HepG2 (cell line): ENCODE results near the gene SLC28A3. TPM values are rescaled to one million over a fixed set of nuclear protein-coding genes. Genes with fewer than 3 reads are reported as not detected.

Experiments
- ATAC-seq: fragments of 200-7000 bp; cut with Tn5 transposase; 3 replicates; pipeline ENCODE4 v1.9.1; 2020; ENCODE audit warnings: mild to moderate bottlenecking, moderate library complexity
- BruUV-seq: library from RNA; stranded (reverse); fragments of 400-500 nt; replicated peaks from 2 replicates; lab custom pipeline; 2021; lab: Mats Ljungman, UMichigan
- CTCF ChIA-PET: fragments of 300-600 bp; formaldehyde crosslinking; extraction: SDS; loops from one replicate; lab custom pipeline; 2021; ENCODE audit warnings: low total read pairs, inconsistent platforms, low intra/inter-chr PET ratio; lab: Yijun Ruan, JAX
- POLR2A ChIA-PET: fragments of 350-600 bp; sonication (Branson Sonifier 250); formaldehyde crosslinking; loops from one replicate; lab custom pipeline; 2020; ENCODE audit warnings: antibody characterized with exemption, inconsistent platforms; lab: Yijun Ruan, JAX
- DNase-seq: peaks from one replicate; pipeline ENCODE4 v3.0.0-alpha.2; 2015; ENCODE audit warnings: low spot score
- FAIRE-seq: peaks from 3 replicates; lab custom pipeline; 2011; peaks lifted over from hg19 to GRCh38; lab: Jason Lieb, UNC
- H2AFZ ChIP-seq: one replicate; pipeline ENCODE4 v1.6.1; 2011; ENCODE audit warnings: low read length, inconsistent platforms
- H3K27ac ChIP-seq: fragments of 300-600 bp; 3 replicates; pipeline ENCODE4 v1.8.0; 2011; ENCODE audit warnings: mixed run types, mild to moderate bottlenecking, mixed read lengths, low read length, inconsistent platforms; ENCODE audit not compliant: insufficient read depth; ENCODE audit errors: extremely low read length
- H3K27me3 ChIP-seq, 2 experiments: fragments of 200-600 bp in 1 of 2; 2 replicates in 1 of 2; 3 replicates in 1 of 2; pipeline versions ENCODE4 v1.6.0 to v1.8.0; 2011; ENCODE audit warnings: low read length in 2 of 2, mild to moderate bottlenecking in 2 of 2, moderate library complexity in 2 of 2, inconsistent platforms in 1 of 2; ENCODE audit not compliant: insufficient read depth in 2 of 2, control insufficient read depth in 1 of 2
- H3K36me3 ChIP-seq, 2 experiments: fragments of 200-600 bp in 1 of 2; replicated peaks in 1 of 2; 2 replicates in 1 of 2; 3 replicates in 1 of 2; pipeline versions ENCODE4 v1.5.1 to v1.8.0; 2011; ENCODE audit warnings: low read length in 2 of 2, inconsistent platforms in 1 of 2; ENCODE audit not compliant: insufficient read depth in 2 of 2, control insufficient read depth in 1 of 2
- H3K4me1 ChIP-seq: 2 replicates; pipeline ENCODE4 v1.5.1; 2012; ENCODE audit warnings: low read length, inconsistent platforms; ENCODE audit not compliant: insufficient read depth
- H3K4me2 ChIP-seq: 2 replicates; pipeline ENCODE4 v1.6.0; 2011; ENCODE audit warnings: low read depth, low read length, inconsistent platforms
- H3K4me3 ChIP-seq, 3 experiments: fragments of 200-600 bp in 1 of 3; sonication (generic), shearing (Covaris generic) in 1 of 3; replicated peaks in 1 of 3; 2 replicates each; pipeline ENCODE4 v1.5.1; 2011 to 2016; ENCODE audit warnings: low read length in 3 of 3, inconsistent platforms in 2 of 3, low read depth in 2 of 3, mild to moderate bottlenecking in 2 of 3, control low read depth in 1 of 3, mixed read lengths in 1 of 3; ENCODE audit not compliant: insufficient read depth in 1 of 3
- H3K79me2 ChIP-seq: one replicate; pipeline ENCODE4 v1.6.1; 2011; ENCODE audit warnings: low read length, inconsistent platforms; ENCODE audit not compliant: insufficient read depth
- H3K9ac ChIP-seq: 2 replicates; pipeline ENCODE4 v1.6.0; 2011; ENCODE audit warnings: mild to moderate bottlenecking, low read depth, low read length, inconsistent platforms; ENCODE audit not compliant: insufficient read depth
- H3K9me3 ChIP-seq: 2 replicates; pipeline ENCODE4 v1.5.1; 2012; ENCODE audit warnings: mild to moderate bottlenecking, low read length
- H4K20me1 ChIP-seq: 2 replicates; pipeline ENCODE4 v1.6.0; 2011; ENCODE audit warnings: inconsistent platforms, mild to moderate bottlenecking, low read length, moderate library complexity; ENCODE audit not compliant: insufficient read depth
- ARID5B ChIP-seq: IDR thresholded peaks from 2 replicates; pipeline ENCODE4 v1.4.0; 2020; ENCODE audit warnings: mild to moderate bottlenecking, missing genetic modification reagents
- DMAP1 ChIP-seq: IDR thresholded peaks from 2 replicates; pipeline ENCODE4 v1.6.1; 2016
- FOXP4 ChIP-seq: sonication (generic); formaldehyde crosslinking; IDR thresholded peaks from 2 replicates; pipeline ENCODE4 v1.4.0; 2020; ENCODE audit warnings: missing genetic modification reagents
- GLMP ChIP-seq: sonication (generic); formaldehyde crosslinking; IDR thresholded peaks from 2 replicates; pipeline ENCODE4 v1.9.0; 2021; ENCODE audit warnings: missing genetic modification reagents, mild to moderate bottlenecking, borderline replicate concordance
- HOXA7 ChIP-seq: sonication (generic); formaldehyde crosslinking; IDR thresholded peaks from 2 replicates; pipeline ENCODE4 v1.8.1; 2022; ENCODE audit warnings: mild to moderate bottlenecking, missing genetic modification reagents, moderate library complexity
- MLLT10 ChIP-seq: sonication (generic); formaldehyde crosslinking; IDR thresholded peaks from 2 replicates; pipeline ENCODE4 v1.4.0; 2020; ENCODE audit warnings: missing genetic modification reagents
- RARA ChIP-seq: IDR thresholded peaks from 2 replicates; pipeline ENCODE4 v1.6.1; 2016; ENCODE audit warnings: missing genetic modification reagents, missing compliant biosample characterization
- RCOR2 ChIP-seq: IDR thresholded peaks from 2 replicates; pipeline ENCODE4 v1.6.1; 2016; ENCODE audit warnings: missing biosample characterization, missing genetic modification reagents
- RFX1 ChIP-seq: fragments of 450-650 bp; IDR thresholded peaks from 2 replicates; pipeline ENCODE4 v1.6.1; 2017
- RXRA ChIP-seq: sonication (generic); formaldehyde crosslinking; IDR thresholded peaks from 2 replicates; pipeline ENCODE4 v1.5.1; 2020; ENCODE audit warnings: missing genetic modification reagents
- TP53 ChIP-seq: sonication (generic); formaldehyde crosslinking; conservative IDR thresholded peaks from 2 replicates; pipeline ENCODE4 v1.4.0; 2020; ENCODE audit warnings: missing genetic modification reagents
- ZFX ChIP-seq: sonication (generic); formaldehyde crosslinking; IDR thresholded peaks from 2 replicates; pipeline ENCODE4 v1.4.0; 2020; ENCODE audit warnings: mild to moderate bottlenecking, low read depth, missing genetic modification reagents, moderate library complexity
- ZNF234 ChIP-seq: sonication (generic); formaldehyde crosslinking; conservative IDR thresholded peaks from 2 replicates; pipeline ENCODE4 v1.5.1; 2020; ENCODE audit warnings: mild to moderate bottlenecking, missing genetic modification reagents
- ZNF567 ChIP-seq: sonication (generic); formaldehyde crosslinking; IDR thresholded peaks from 2 replicates; pipeline ENCODE4 v1.8.1; 2023; ENCODE audit warnings: mild to moderate bottlenecking, missing genetic modification reagents, borderline replicate concordance
- ZNF639 ChIP-seq: conservative IDR thresholded peaks from 2 replicates; pipeline ENCODE4 v1.6.1; 2018; ENCODE audit warnings: missing genetic modification reagents
- ZNF766 ChIP-seq: sonication (generic); formaldehyde crosslinking; IDR thresholded peaks from 2 replicates; pipeline ENCODE4 v1.5.0; 2020; ENCODE audit warnings: missing genetic modification reagents, borderline replicate concordance
- WGBS: methylation state at CpG from one replicate; pipeline ENCODE4 v1.1.6; 2017; ENCODE audit warnings: low lambda C conversion rate; 5-methylcytosine and 5-hydroxymethylcytosine counted together
- in situ Hi-C: cut with HindIII; loops from 2 replicates; pipeline ENCODE4 v1.10.0; 2017; ENCODE audit warnings: low pct_unique_long_range_greater_than_20kb; ENCODE audit not compliant: extremely low pct_ligation_motif_present
- intact Hi-C: fragments of 100-400 bp; cut with micrococcal nuclease; formaldehyde crosslinking; loops from one replicate; pipeline ENCODE4 v1.10.0; 2022; ENCODE audit not compliant: unreplicated experiment
- polyA plus RNA-seq, 8 experiments: library from polyadenylated mRNA; depleted of rRNA in 3 of 8; stranded (reverse) in 7 of 8; unstranded in 1 of 8; fragments of >200 nt; fragmentation: Illumina TruSeq in 4 of 8; extraction: Trizol in 4 of 8; gene quantifications; 2 replicates each; pipeline versions ENCODE4 v1.2.1 to v1.2.3, GENCODE V29; 2011 to 2016; ENCODE audit warnings: low read depth in 4 of 8, missing spikeins in 1 of 8, mixed read lengths in 1 of 8; ENCODE audit not compliant: insufficient read depth in 1 of 8
- total RNA-seq, 5 experiments: library from RNA; depleted of rRNA; stranded (reverse); fragments of >200 nt; fragmentation: Illumina TruSeq; extraction: Trizol; gene quantifications; 2 replicates each; pipeline ENCODE4 v1.2.3, GENCODE V29; 2016; ENCODE audit warnings: low read depth in 1 of 5
- TF ChIP-seq, protein P1 (sequence below): sonication (generic); formaldehyde crosslinking; IDR thresholded peaks from 2 replicates; pipeline ENCODE4 v1.8.1; 2023; ENCODE audit warnings: mild to moderate bottlenecking, inconsistent platforms, moderate library complexity, missing genetic modification reagents, borderline replicate concordance

SLC28A3 gene
- total and polyA plus RNA-seq, 2 of the 13 experiments (the other 11 are each of a cell fraction or from before 2014, with no cell fraction given): not detected

- no peak for FAIRE-seq
- Histone ChIP-seq H3K9ac (no peak overlapping the region), H3K27me3 (peaks cover 0 to 4% of the 10 kb centered on the region in 2 experiments; a peak in 2 of 5 replicates), H3K4me2 (no peak overlapping the region), H2AFZ (no peak overlapping the region), H4K20me1 (no peaks in the 10 kb centered on the region), H3K9me3 (no peaks in the 10 kb centered on the region), H3K36me3 (no peaks in the 10 kb centered on the region), H3K79me2 (no peaks in the 10 kb centered on the region), H3K27ac (no peak overlapping the region), H3K4me1 (no peaks in the 10 kb centered on the region), H3K4me3 (no peak overlapping the region)
- BruUV-seq: no TSS peak
- in situ Hi-C loops (no loop called here), intact Hi-C loops (loop anchor here (10.0 kb wide), 1 partner anchor 483 kb away; no protein-coding TSS in a partner anchor)
- no peak for DNase-seq
- POLR2A ChIA-PET: no interaction called here
- WGBS: 55% methylated on average over 2 of the region's 2 CpGs
- CTCF ChIA-PET: no interaction called here
- no peak; the same call in 2 of the 3 replicates for ATAC-seq
- no peak for TF ChIP-seq DMAP1
- no peak for TF ChIP-seq TP53 (CRISPR knock-in tag)
- TF ChIP-seq RCOR2 (CRISPR knock-in tag): no peak
- no peak for TF ChIP-seq ARID5B (CRISPR knock-in tag)
- TF ChIP-seq RARA (CRISPR knock-in tag): no peak
- no peak for TF ChIP-seq HOXA7 (CRISPR knock-in tag)
- TF ChIP-seq GLMP: no peak
- no peak for TF ChIP-seq ZNF639 (CRISPR knock-in tag)
- TF ChIP-seq MLLT10 (CRISPR knock-in tag): no peak
- TF ChIP-seq RXRA (CRISPR knock-in tag): no peak
- TF ChIP-seq ZNF567: no peak
- no peak for TF ChIP-seq RFX1
- TF ChIP-seq, protein P1, sequence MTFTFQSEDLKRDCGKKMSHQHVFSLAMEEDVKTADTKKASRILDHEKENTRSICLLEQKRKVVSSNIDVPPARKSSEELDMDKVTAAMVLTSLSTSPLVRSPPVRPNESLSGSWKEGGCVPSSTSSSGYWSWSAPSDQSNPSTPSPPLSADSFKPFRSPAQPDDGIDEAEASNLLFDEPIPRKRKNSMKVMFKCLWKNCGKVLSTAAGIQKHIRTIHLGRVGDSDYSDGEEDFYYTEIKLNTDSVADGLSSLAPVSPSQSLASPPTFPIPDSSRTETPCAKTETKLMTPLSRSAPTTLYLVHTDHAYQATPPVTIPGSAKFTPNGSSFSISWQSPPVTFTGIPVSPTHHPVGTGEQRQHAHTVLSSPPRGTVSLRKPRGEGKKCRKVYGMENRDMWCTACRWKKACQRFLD (CRISPR knock-in tag): no peak
- no peak for TF ChIP-seq FOXP4 (CRISPR knock-in tag)
- TF ChIP-seq ZNF766: no peak
- TF ChIP-seq ZFX (CRISPR knock-in tag): no peak
- no peak for TF ChIP-seq ZNF234 (CRISPR knock-in tag)
Observed at GRCh38 chr9:84317563-84317962, 23.0 kb downstream of the SLC28A3 start.
